Mesendoderm (in vitro differentiated cells): ENCODE measurements around the gene SPECC1.

Experiments
- DNase-seq: peaks from one replicate; pipeline ENCODE4 v3.0.0; 2013
- H2AK5ac ChIP-seq: 2 replicates; pipeline ENCODE4 v1.6.1; 2013; ENCODE audit warnings: low read length, inconsistent platforms
- H2BK120ac ChIP-seq: 2 replicates; pipeline ENCODE4 v1.6.1; 2013; ENCODE audit warnings: low read depth, mild to moderate bottlenecking, low read length, moderate library complexity, mixed read lengths
- H2BK15ac ChIP-seq: replicated peaks from 2 replicates; pipeline ENCODE4 v1.6.1; 2013; ENCODE audit warnings: low read depth, mild to moderate bottlenecking, moderate library complexity
- H2BK5ac ChIP-seq: 2 replicates; pipeline ENCODE4 v1.6.1; 2013; ENCODE audit warnings: low read length, inconsistent platforms
- H3K18ac ChIP-seq: 2 replicates; pipeline ENCODE4 v1.6.1; 2013; ENCODE audit warnings: mild to moderate bottlenecking, low read length, mixed read lengths
- H3K23ac ChIP-seq: one replicate; pipeline ENCODE4 v1.6.1; 2013; ENCODE audit warnings: low read length
- H3K27ac ChIP-seq: 2 replicates; pipeline ENCODE4 v1.5.1; 2013; ENCODE audit warnings: low read depth, mild to moderate bottlenecking, inconsistent platforms, low read length, moderate library complexity
- H3K27me3 ChIP-seq: 2 replicates; pipeline ENCODE4 v1.6.1; 2013; ENCODE audit warnings: low read length, control low read depth, mild to moderate bottlenecking, inconsistent platforms; ENCODE audit not compliant: insufficient read depth, poor library complexity
- H3K36me3 ChIP-seq: 2 replicates; pipeline ENCODE4 v1.6.1; 2013; ENCODE audit warnings: low read length, inconsistent platforms; ENCODE audit not compliant: control insufficient read depth, insufficient read depth
- H3K4ac ChIP-seq: one replicate; pipeline ENCODE4 v1.6.1; 2013; ENCODE audit warnings: low read depth, mild to moderate bottlenecking, low read length, moderate library complexity
- H3K4me1 ChIP-seq: 2 replicates; pipeline ENCODE4 v1.6.1; 2013; ENCODE audit warnings: low read depth, low read length, inconsistent platforms; ENCODE audit not compliant: control insufficient read depth
- H3K4me2 ChIP-seq: 2 replicates; pipeline ENCODE4 v1.6.1; 2013; ENCODE audit warnings: low read length
- H3K4me3 ChIP-seq: 2 replicates; pipeline ENCODE4 v1.5.1; 2013; ENCODE audit warnings: mild to moderate bottlenecking, low read length
- H3K56ac ChIP-seq: one replicate; pipeline ENCODE4 v1.6.1; 2013; ENCODE audit warnings: low read length
- H3K79me1 ChIP-seq: 2 replicates; pipeline ENCODE4 v1.6.1; 2013; ENCODE audit warnings: low read length, inconsistent platforms
- H3K79me2 ChIP-seq: 2 replicates; pipeline ENCODE4 v1.6.1; 2013; ENCODE audit warnings: mild to moderate bottlenecking, low read length; ENCODE audit not compliant: control insufficient read depth, insufficient read depth
- H3K9ac ChIP-seq: 2 replicates; pipeline ENCODE4 v1.6.1; 2013; ENCODE audit warnings: low read length, inconsistent platforms
- H4K5ac ChIP-seq: one replicate; pipeline ENCODE4 v1.6.1; 2013; ENCODE audit warnings: low read length
- H4K8ac ChIP-seq: one replicate; pipeline ENCODE4 v1.6.1; 2013; ENCODE audit warnings: low read depth, mild to moderate bottlenecking, control low read depth, low read length, moderate library complexity
- WGBS: extraction: QIAGEN DNeasy Blood & Tissue Kit; methylation state at CpG from one replicate; pipeline ENCODE4 v1.1.7; 2013; ENCODE audit warnings: low lambda C conversion rate, missing lambda C conversion rate; ENCODE audit not compliant: insufficient coverage; ENCODE audit errors: extremely low coverage; 5-methylcytosine and 5-hydroxymethylcytosine counted together

Gene SPECC1

GRCh38 chr17:20241855-20242254, 232.7 kb downstream of the SPECC1 start:
- Histone ChIP-seq H3K79me2 (no peaks in the 10 kb centered on the region), H3K9ac (no peak overlapping the region), H3K27ac (no peak overlapping the region), H3K36me3 (no peaks in the 10 kb centered on the region), H2AK5ac (no peak overlapping the region), H3K79me1 (no peaks in the 10 kb centered on the region), H3K56ac (no peak overlapping the region), H4K5ac (no peak overlapping the region), H3K4me2 (no peak overlapping the region), H2BK15ac (no peak overlapping the region), H3K4ac (no peak overlapping the region), H2BK120ac (no peak overlapping the region), H2BK5ac (no peak overlapping the region), H3K27me3 (no peaks in the 10 kb centered on the region), H3K4me1 (no peaks in the 10 kb centered on the region), H3K4me3 (no peak overlapping the region), H3K23ac (no peak overlapping the region), H3K18ac (no peak overlapping the region), H4K8ac (no peak overlapping the region)
- WGBS: no CpG with 5 or more reads among the region's 4 CpGs
- DNase-seq: no peak

DNA sequence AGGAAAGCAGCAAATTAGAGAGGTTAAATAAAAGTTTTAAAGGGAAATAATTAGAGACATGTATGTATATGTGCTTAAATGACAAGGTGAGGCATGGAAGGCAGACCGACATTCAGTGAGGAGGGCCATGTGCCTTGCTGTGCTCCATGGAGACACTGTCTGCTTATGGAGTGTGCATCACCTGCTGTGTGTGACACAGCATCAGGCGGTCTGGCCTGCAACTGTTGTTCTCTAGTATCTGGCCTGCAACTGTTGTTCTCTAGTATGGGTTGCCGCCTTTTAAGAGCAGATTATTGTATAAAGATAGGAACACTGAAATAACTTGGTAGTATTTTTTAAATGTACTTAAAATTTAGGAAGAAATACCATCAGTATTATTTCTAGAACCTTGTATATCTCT, 233.1 kb downstream of the SPECC1 start:
- DNase-seq: no peak
- no peak overlapping the region for H3K4ac ChIP-seq
- no peak overlapping the region for H2AK5ac ChIP-seq
- no peak overlapping the region for H2BK15ac ChIP-seq
- H3K4me2 ChIP-seq: no peak overlapping the region
- no peaks in the 10 kb centered on the region for H3K79me2 ChIP-seq
- no peaks in the 10 kb centered on the region for H3K27me3 ChIP-seq
- no peak overlapping the region for H3K27ac ChIP-seq
- no CpG with 5 or more reads among the region's 3 CpGs for WGBS
- no peak overlapping the region for H2BK5ac ChIP-seq
- no peak overlapping the region for H3K23ac ChIP-seq
- H3K9ac ChIP-seq: no peak overlapping the region
- H3K18ac ChIP-seq: no peak overlapping the region
- H2BK120ac ChIP-seq: no peak overlapping the region
- H3K36me3 ChIP-seq: no peaks in the 10 kb centered on the region
- H3K4me1 ChIP-seq: no peaks in the 10 kb centered on the region
- no peak overlapping the region for H3K56ac ChIP-seq
- H4K5ac ChIP-seq: no peak overlapping the region
- H3K4me3 ChIP-seq: no peak overlapping the region
- H4K8ac ChIP-seq: no peak overlapping the region
- no peaks in the 10 kb centered on the region for H3K79me1 ChIP-seq

DNA sequence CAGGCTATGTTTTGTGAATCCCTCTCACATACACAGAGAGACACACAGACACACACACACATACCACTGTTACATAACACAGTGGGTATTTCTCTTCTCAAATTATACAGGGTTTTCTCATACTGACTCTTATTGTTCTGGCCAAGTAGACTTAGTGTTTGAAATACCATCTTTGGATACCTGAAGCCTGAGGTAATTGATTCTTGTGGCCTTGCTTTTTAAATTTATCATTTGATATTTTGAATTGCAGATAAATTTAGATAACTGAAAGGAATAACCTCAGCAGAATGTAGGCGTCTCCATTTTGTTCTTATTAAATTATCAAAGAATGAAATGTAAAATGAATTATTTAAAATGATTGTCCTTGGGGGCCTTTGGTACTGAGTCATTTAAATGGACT, 234.4 kb downstream of the SPECC1 start:
- H3K18ac ChIP-seq: no peak overlapping the region
- no peak overlapping the region for H3K4me2 ChIP-seq
- no peak overlapping the region for H3K9ac ChIP-seq
- no peaks in the 10 kb centered on the region for H3K36me3 ChIP-seq
- no peak overlapping the region for H4K8ac ChIP-seq
- no peak overlapping the region for H3K56ac ChIP-seq
- no CpG with 5 or more reads among the region's 1 CpG for WGBS
- H3K4me3 ChIP-seq: no peak overlapping the region
- no peak for DNase-seq
- H2BK5ac ChIP-seq: no peak overlapping the region
- no peaks in the 10 kb centered on the region for H3K79me1 ChIP-seq
- no peak overlapping the region for H2BK15ac ChIP-seq
- H3K4ac ChIP-seq: no peak overlapping the region
- no peaks in the 10 kb centered on the region for H3K27me3 ChIP-seq
- no peak overlapping the region for H2AK5ac ChIP-seq
- no peak overlapping the region for H3K27ac ChIP-seq
- H2BK120ac ChIP-seq: no peak overlapping the region
- H3K23ac ChIP-seq: no peak overlapping the region
- H4K5ac ChIP-seq: no peak overlapping the region
- H3K4me1 ChIP-seq: no peaks in the 10 kb centered on the region
- H3K79me2 ChIP-seq: no peaks in the 10 kb centered on the region

DNA sequence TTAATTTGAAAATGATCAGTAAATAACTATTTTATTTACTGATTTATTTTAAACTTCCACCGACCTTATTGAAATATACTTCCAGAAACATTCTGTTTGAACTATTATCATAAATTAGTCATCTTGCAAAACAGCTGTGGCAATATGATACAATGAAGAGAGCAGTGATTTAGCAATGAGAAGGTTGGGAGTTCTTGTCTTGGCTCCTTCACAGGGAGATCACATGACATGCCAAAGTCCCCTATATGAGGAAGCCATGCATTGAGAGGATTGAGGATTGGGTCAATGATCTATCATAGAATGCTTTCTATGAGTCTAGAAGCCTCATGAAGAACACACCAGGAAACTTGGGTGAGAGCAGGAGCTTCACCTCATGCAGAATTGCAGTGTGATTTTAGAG, 235.5 kb downstream of the SPECC1 start:
- Histone ChIP-seq H4K5ac (no peak overlapping the region), H2BK120ac (no peak overlapping the region), H3K23ac (no peak overlapping the region), H3K18ac (no peak overlapping the region), H3K27me3 (no peaks in the 10 kb centered on the region), H3K4me1 (no peaks in the 10 kb centered on the region), H3K79me1 (no peaks in the 10 kb centered on the region), H2BK15ac (no peak overlapping the region), H3K79me2 (no peaks in the 10 kb centered on the region), H3K36me3 (no peaks in the 10 kb centered on the region), H3K4ac (no peak overlapping the region), H3K9ac (no peak overlapping the region), H4K8ac (no peak overlapping the region), H2AK5ac (no peak overlapping the region), H3K56ac (no peak overlapping the region), H3K4me2 (no peak overlapping the region), H3K4me3 (no peak overlapping the region), H3K27ac (no peak overlapping the region), H2BK5ac (no peak overlapping the region)
- DNase-seq: no peak
- no CpG with 5 or more reads among the region's 1 CpG for WGBS

DNA sequence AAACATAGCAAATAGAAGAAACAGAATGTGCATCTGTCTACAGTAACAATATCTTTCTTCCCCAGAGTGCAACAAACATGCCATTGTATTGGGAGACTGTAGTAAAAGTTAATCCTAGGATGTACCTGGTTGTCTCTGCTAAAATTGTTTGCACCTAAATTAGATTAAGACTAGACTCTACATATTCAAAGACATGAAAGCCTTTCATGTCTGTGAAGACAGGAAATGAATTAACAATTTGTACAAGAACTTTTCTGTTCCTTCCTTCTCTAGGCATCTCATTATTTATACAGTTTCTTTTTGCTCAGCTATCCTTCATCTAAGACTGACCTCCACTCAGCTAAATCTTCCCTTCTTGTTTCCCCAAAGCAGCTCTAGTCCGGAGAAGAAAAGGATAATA, 237.5 kb downstream of the SPECC1 start:
- Histone ChIP-seq H3K36me3 (no peaks in the 10 kb centered on the region), H4K5ac (no peak overlapping the region), H2BK5ac (no peak overlapping the region), H3K4ac (no peak overlapping the region), H2AK5ac (no peak overlapping the region), H3K4me1 (no peaks in the 10 kb centered on the region), H3K4me2 (no peak overlapping the region), H2BK120ac (no peak overlapping the region), H3K4me3 (no peak overlapping the region), H3K27me3 (no peaks in the 10 kb centered on the region), H3K27ac (no peak overlapping the region), H3K23ac (no peak overlapping the region), H3K9ac (no peak overlapping the region), H4K8ac (no peak overlapping the region), H3K79me1 (no peaks in the 10 kb centered on the region), H2BK15ac (no peak overlapping the region), H3K79me2 (no peaks in the 10 kb centered on the region), H3K18ac (no peak overlapping the region), H3K56ac (no peak overlapping the region)
- WGBS: no CpG with 5 or more reads among the region's 1 CpG
- DNase-seq: no peak

DNA sequence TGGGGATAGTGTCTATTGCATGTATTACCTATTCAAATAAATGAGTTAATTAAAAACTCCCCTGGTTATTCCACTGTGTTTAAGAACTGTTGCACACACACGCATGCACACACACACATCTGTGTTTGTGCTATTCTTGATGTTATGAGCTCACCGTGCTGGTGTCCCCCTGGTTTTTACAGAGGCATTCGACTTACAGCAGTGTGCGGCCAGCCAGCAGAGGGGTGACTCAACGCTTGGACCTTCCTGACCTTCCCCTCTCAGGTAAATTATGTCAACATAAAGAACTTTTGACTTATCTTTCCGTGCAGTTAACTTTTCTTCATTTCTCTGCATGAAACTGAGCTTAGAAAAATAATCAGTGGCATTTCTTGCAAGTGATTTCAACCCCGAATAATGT, 244.2 kb downstream of the SPECC1 start:
- Histone ChIP-seq H3K27ac (no peak overlapping the region), H3K4me2 (no peak overlapping the region), H4K8ac (no peak overlapping the region), H3K27me3 (no peaks in the 10 kb centered on the region), H3K9ac (no peak overlapping the region), H3K79me2 (no peaks in the 10 kb centered on the region), H3K56ac (no peak overlapping the region), H2BK120ac (no peak overlapping the region), H3K36me3 (peaks cover 4% of the 10 kb centered on the region), H2BK5ac (no peak overlapping the region), H2BK15ac (no peak overlapping the region), H3K18ac (no peak overlapping the region), H3K79me1 (no peaks in the 10 kb centered on the region), H4K5ac (no peak overlapping the region), H3K23ac (no peak overlapping the region), H3K4ac (no peak overlapping the region), H2AK5ac (no peak overlapping the region), H3K4me1 (no peaks in the 10 kb centered on the region), H3K4me3 (no peak overlapping the region)
- no peak for DNase-seq
- WGBS: no CpG with 5 or more reads among the region's 7 CpGs
